SJSA1 (cell line): Measurements from ENCODE around the gene OPN5. TPM values are rescaled to one million over a fixed set of nuclear protein-coding genes. Genes with fewer than 3 reads are reported as not detected.
A peak's percentile ranks its signal among the peaks of the same experiment; 100 is the strongest.

Source experiments
- DNase-seq, 2 experiments: peaks; one replicate each; pipeline ENCODE4 v3.0.0-alpha.2; 2015 to 2020; ENCODE audit warnings: low spot score in 2 of 2, low read depth in 1 of 2
- H3K27ac ChIP-seq: fragments of 250-450 bp; sonication (Bioruptor Pico); 2 replicates; pipeline ENCODE4 v1.5.1; 2020; ENCODE audit warnings: mild to moderate bottlenecking, moderate library complexity
- H3K27me3 ChIP-seq: fragments of 250-450 bp; sonication (Bioruptor Pico); replicated peaks from 2 replicates; pipeline ENCODE4 v1.5.1; 2020; ENCODE audit warnings: mild to moderate bottlenecking, moderate library complexity
- H3K36me3 ChIP-seq: fragments of 250-450 bp; sonication (Bioruptor Pico); 2 replicates; pipeline ENCODE4 v1.5.1; 2020; ENCODE audit warnings: mild to moderate bottlenecking
- H3K4me1 ChIP-seq: fragments of 250-450 bp; sonication (Bioruptor Pico); replicated peaks from 2 replicates; pipeline ENCODE4 v1.6.1; 2021; ENCODE audit warnings: mild to moderate bottlenecking
- H3K4me3 ChIP-seq: fragments of 250-450 bp; sonication (Bioruptor Pico); 2 replicates; pipeline ENCODE4 v1.5.1; 2020; ENCODE audit warnings: mild to moderate bottlenecking
- H3K9me3 ChIP-seq: fragments of 250-450 bp; sonication (Bioruptor Pico); replicated peaks from 2 replicates; pipeline ENCODE4 v1.5.1; 2020; ENCODE audit warnings: mild to moderate bottlenecking
- total RNA-seq: library from RNA; depleted of rRNA; stranded (reverse); fragments of >200 nt; shearing (Covaris generic); gene quantifications from 2 replicates; pipeline ENCODE4 v1.2.3, GENCODE V29; 2014

OPN5 gene
- total RNA-seq, 1 experiment from 2014 or later = not detected

GRCh38 chr6:47767102-47767501 lies 14.7 kb upstream of the OPN5 start:
- Histone ChIP-seq H3K4me3 (no peak overlapping the region), H3K36me3 (no peaks in the 10 kb centered on the region), H3K27ac (no peak overlapping the region), H3K27me3 (no peaks in the 10 kb centered on the region), H3K9me3 (no peaks in the 10 kb centered on the region), H3K4me1 (no peaks in the 10 kb centered on the region)
- no peak for DNase-seq

GRCh38 chr6:47769982-47770381 lies 11.8 kb upstream of the OPN5 start:
- no peaks in the 10 kb centered on the region for H3K9me3 ChIP-seq
- H3K4me1 ChIP-seq = no peaks in the 10 kb centered on the region
- no peaks in the 10 kb centered on the region for H3K36me3 ChIP-seq
- no peak overlapping the region for H3K27ac ChIP-seq
- H3K27me3 ChIP-seq = no peaks in the 10 kb centered on the region
- no peak for DNase-seq
- H3K4me3 ChIP-seq = no peak overlapping the region

- Histone ChIP-seq H3K36me3 (no peaks in the 10 kb centered on the region), H3K4me1 (no peaks in the 10 kb centered on the region), H3K4me3 (no peak overlapping the region), H3K9me3 (no peaks in the 10 kb centered on the region), H3K27ac (no peak overlapping the region), H3K27me3 (no peaks in the 10 kb centered on the region)
- no peak for DNase-seq
These were observed 9.5 kb upstream of the OPN5 start for GRCh38 chr6:47772359-47772758.

GRCh38 chr6:47773005-47773404 lies 8.8 kb upstream of the OPN5 start:
- no peaks in the 10 kb centered on the region for H3K4me1 ChIP-seq
- H3K27ac ChIP-seq = no peak overlapping the region
- no peaks in the 10 kb centered on the region for H3K27me3 ChIP-seq
- no peaks in the 10 kb centered on the region for H3K9me3 ChIP-seq
- H3K36me3 ChIP-seq = no peaks in the 10 kb centered on the region
- DNase-seq = no peak
- H3K4me3 ChIP-seq = no peak overlapping the region

GRCh38 chr6:47780510-47781356 lies 1.1 kb upstream of the OPN5 start:
- Histone ChIP-seq H3K4me1 (0 out of 2 replicates have a peak, but pooled peaks cover 3% of the 10 kb centered on the region), H3K27me3 (no peaks in the 10 kb centered on the region), H3K36me3 (no peaks in the 10 kb centered on the region), H3K27ac (no peak overlapping the region), H3K4me3 (no peak overlapping the region), H3K9me3 (no peaks in the 10 kb centered on the region)
- peak in 1 of 2 experiments; percentile 52 for DNase-seq

- 0 out of 2 replicates have a peak, but pooled peaks cover 3% of the 10 kb centered on the region for H3K4me1 ChIP-seq
- no peak overlapping the region for H3K4me3 ChIP-seq
- DNase-seq = no peak
- no peaks in the 10 kb centered on the region for H3K27me3 ChIP-seq
- H3K36me3 ChIP-seq = no peaks in the 10 kb centered on the region
- H3K27ac ChIP-seq = no peak overlapping the region
- H3K9me3 ChIP-seq = no peaks in the 10 kb centered on the region
These were observed 3.4 kb downstream of the OPN5 start for GRCh38 chr6:47785182-47785581.

- Histone ChIP-seq H3K27ac (no peak overlapping the region), H3K4me1 (no peaks in the 10 kb centered on the region), H3K36me3 (no peaks in the 10 kb centered on the region), H3K4me3 (no peak overlapping the region), H3K9me3 (no peaks in the 10 kb centered on the region), H3K27me3 (no peaks in the 10 kb centered on the region)
- peak; percentile 42 to 47 for DNase-seq
These were observed 6.0 kb downstream of the OPN5 start for GRCh38 chr6:47787620-47788497.

- no peak for DNase-seq
- Histone ChIP-seq H3K27ac (no peak overlapping the region), H3K4me1 (no peaks in the 10 kb centered on the region), H3K36me3 (no peaks in the 10 kb centered on the region), H3K4me3 (no peak overlapping the region), H3K9me3 (no peaks in the 10 kb centered on the region), H3K27me3 (no peaks in the 10 kb centered on the region)
These were observed 6.7 kb downstream of the OPN5 start for GRCh38 chr6:47788498-47788884.

- DNase-seq = no peak
- H3K27ac ChIP-seq = no peak overlapping the region
- no peaks in the 10 kb centered on the region for H3K4me1 ChIP-seq
- H3K4me3 ChIP-seq = no peak overlapping the region
- no peaks in the 10 kb centered on the region for H3K36me3 ChIP-seq
- H3K9me3 ChIP-seq = no peaks in the 10 kb centered on the region
- no peaks in the 10 kb centered on the region for H3K27me3 ChIP-seq
These were observed 7.7 kb downstream of the OPN5 start for GRCh38 chr6:47789553-47789952.

GRCh38 chr6:47792216-47792733 lies 10.4 kb downstream of the OPN5 start:
- H3K36me3 ChIP-seq = no peaks in the 10 kb centered on the region
- DNase-seq = no peak
- no peaks in the 10 kb centered on the region for H3K9me3 ChIP-seq
- no peak overlapping the region for H3K27ac ChIP-seq
- no peak overlapping the region for H3K4me3 ChIP-seq
- H3K27me3 ChIP-seq = no peaks in the 10 kb centered on the region
- H3K4me1 ChIP-seq = no peaks in the 10 kb centered on the region

- Histone ChIP-seq H3K4me1 (no peaks in the 10 kb centered on the region), H3K9me3 (no peaks in the 10 kb centered on the region), H3K27me3 (no peaks in the 10 kb centered on the region), H3K4me3 (no peak overlapping the region), H3K36me3 (no peaks in the 10 kb centered on the region), H3K27ac (no peak overlapping the region)
- DNase-seq = no peak
These were observed 12.8 kb downstream of the OPN5 start for GRCh38 chr6:47794577-47795135.

- no peak overlapping the region for H3K4me3 ChIP-seq
- no peaks in the 10 kb centered on the region for H3K27me3 ChIP-seq
- no peaks in the 10 kb centered on the region for H3K36me3 ChIP-seq
- no peaks in the 10 kb centered on the region for H3K9me3 ChIP-seq
- DNase-seq = no peak
- no peak overlapping the region for H3K27ac ChIP-seq
- H3K4me1 ChIP-seq = no peaks in the 10 kb centered on the region
These were observed 20.2 kb downstream of the OPN5 start for GRCh38 chr6:47801984-47802383.

- DNase-seq = no peak
- no peak overlapping the region for H3K4me3 ChIP-seq
- H3K4me1 ChIP-seq = no peaks in the 10 kb centered on the region
- H3K9me3 ChIP-seq = no peaks in the 10 kb centered on the region
- H3K36me3 ChIP-seq = no peaks in the 10 kb centered on the region
- H3K27ac ChIP-seq = no peak overlapping the region
- H3K27me3 ChIP-seq = no peaks in the 10 kb centered on the region
These were observed 23.0 kb downstream of the OPN5 start for GRCh38 chr6:47804821-47805220.

- DNase-seq = no peak
- no peaks in the 10 kb centered on the region for H3K36me3 ChIP-seq
- H3K9me3 ChIP-seq = no peaks in the 10 kb centered on the region
- no peak overlapping the region for H3K4me3 ChIP-seq
- H3K27me3 ChIP-seq = no peaks in the 10 kb centered on the region
- no peak overlapping the region for H3K27ac ChIP-seq
- H3K4me1 ChIP-seq = no peaks in the 10 kb centered on the region
These were observed 28.0 kb downstream of the OPN5 start for GRCh38 chr6:47809873-47810272.
